GM19328 (cell line): Measurements from ENCODE around the gene MYL10.
"Not testable (repeated sequence)": the region's sequence is repeated elsewhere in the genome, so short reads cannot be mapped to it uniquely, and the experiment has no call there.

ENCODE experiments used
- ATAC-seq: cut with Tn5 transposase; IDR thresholded peaks from one replicate; pipeline ENCODE4 v1.9.1; 2021; ENCODE audit warnings: mild to moderate bottlenecking, moderate library complexity; ENCODE audit not compliant: unreplicated experiment

The MYL10 gene

DNA sequence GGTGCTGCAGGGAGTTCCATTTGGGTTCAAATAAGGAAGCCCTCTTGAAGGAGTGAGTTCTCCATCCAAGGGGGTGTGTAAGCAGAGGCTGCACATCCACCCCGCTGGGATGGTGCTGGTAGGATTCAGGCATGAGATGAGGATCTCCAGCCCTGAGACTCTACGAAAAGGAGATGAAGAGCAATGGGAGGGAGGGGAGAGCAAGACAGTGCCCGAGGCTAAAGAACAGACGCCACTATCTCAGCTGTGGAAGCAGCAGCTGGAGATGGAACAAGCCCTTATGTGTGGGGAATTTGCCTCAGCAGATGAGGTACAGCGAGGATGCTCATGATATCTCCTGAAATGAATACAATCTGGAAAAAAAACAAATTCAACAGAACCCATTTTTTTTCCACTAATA lies 28.1 kb upstream of the MYL10 start:
- no peak for ATAC-seq

GRCh38 chr7:101651112-101651511 lies 22.0 kb upstream of the MYL10 start:
- no peak for ATAC-seq

DNA sequence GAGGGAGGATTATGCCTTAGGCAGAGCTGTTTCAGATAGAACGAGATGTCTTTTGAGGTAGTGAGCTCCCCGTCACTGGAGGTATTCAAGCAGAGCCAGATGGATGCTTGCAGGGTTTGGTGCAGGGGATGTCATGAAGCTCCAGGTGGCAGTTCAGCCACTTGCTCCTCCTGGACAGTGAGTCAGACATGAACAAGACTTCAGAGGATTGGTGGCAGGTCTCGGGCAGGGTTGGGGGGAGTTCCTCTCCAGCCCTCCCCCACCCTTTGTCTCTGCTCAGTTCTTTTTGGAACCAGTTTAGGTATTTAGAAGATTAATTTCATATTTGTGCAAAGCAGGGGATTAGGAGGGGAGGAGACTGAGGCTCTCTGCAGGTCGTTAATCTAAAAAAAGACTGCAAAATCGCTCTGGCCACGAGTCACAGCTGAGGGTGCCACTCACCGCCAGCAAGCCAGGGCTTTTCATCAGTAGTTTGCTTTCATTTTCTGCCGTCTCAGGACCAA lies 21.5 kb upstream of the MYL10 start:
- no peak for ATAC-seq

GRCh38 chr7:101647876-101648275 lies 18.8 kb upstream of the MYL10 start:
- ATAC-seq = not testable (repeated sequence)

GRCh38 chr7:101645951-101646350 lies 16.9 kb upstream of the MYL10 start:
- ATAC-seq = no peak

DNA sequence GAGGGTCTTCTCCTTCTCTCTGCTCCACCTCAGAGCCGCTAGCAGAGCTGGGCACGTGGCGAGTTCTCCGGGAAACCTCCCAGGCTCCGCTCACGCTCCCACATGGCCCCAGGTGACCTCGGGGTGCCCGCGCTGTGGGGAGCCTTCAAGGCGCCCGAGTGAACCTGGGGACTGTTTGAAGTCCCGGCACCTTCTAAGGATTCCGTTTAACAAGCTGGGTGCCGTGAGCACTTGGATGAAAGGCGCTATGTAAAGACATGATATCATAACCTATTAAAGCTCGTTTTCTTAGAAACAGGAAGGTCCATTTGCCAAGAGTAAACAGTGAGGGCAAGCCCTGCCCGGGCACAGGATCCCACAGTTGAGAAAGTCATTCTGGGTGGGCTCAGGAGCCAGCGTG lies 15.8 kb upstream of the MYL10 start:
- ATAC-seq = no peak

GRCh38 chr7:101639127-101639526 lies 10.0 kb upstream of the MYL10 start:
- not testable (repeated sequence) for ATAC-seq

DNA sequence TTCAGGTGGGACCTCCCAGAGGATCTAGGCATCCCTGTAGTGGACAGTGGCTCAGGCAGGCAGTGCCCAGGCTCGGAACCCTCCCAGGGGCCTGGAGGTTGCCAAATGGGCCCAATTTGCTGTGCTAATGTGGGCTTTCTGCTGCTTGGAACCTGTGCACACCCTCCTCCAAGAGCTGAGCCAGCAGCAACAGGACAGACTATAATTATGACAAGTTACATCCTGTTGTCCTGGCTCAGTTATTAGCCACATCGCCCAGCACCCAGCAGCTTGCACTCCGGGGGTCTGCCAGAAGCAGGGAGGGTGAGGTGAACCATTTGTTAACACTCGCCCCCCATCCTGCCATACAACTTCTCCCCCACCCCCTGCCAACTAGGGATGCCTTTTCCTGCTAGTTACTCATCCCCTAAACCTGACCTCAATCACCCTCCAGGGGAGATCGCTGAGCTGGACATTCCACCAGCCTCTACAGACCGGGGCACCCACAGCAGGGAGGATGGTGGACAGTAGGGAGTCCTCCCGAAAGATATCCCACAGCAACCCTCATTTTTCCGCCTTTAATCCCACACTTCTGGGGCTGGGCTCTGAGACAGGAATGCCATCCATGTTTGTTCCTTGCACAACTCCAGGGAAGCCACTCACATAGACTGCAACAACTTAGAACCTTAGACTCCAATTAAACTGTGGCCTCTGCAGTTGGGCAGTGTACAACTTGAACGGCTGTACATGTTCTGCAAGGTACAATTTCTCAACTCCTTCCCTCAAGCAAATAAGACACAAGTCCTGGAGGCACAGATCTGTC lies 7.9 kb upstream of the MYL10 start:
- no peak for ATAC-seq

DNA sequence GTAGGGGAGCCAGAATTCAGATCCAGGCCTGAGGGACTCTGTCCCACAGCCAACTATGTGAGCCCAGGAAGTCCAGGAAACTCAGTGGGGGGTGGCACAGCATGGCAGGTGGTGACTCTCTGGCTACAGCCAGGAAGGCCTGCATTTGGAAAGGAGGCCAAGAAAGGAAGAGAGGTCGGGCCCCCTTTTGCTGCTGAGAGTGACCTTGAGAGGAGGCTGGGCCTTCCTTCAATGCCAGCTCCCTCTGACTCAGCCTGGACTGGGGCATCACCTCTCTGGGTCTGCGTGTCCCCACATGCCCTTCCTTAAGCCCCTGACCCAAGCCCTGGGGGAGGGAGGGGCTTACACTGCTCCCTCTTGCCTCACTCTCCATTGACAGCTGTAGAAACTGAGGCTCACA lies 6.4 kb upstream of the MYL10 start:
- no peak for ATAC-seq

GRCh38 chr7:101634196-101634717 lies 5.2 kb upstream of the MYL10 start:
- ATAC-seq = no peak

DNA sequence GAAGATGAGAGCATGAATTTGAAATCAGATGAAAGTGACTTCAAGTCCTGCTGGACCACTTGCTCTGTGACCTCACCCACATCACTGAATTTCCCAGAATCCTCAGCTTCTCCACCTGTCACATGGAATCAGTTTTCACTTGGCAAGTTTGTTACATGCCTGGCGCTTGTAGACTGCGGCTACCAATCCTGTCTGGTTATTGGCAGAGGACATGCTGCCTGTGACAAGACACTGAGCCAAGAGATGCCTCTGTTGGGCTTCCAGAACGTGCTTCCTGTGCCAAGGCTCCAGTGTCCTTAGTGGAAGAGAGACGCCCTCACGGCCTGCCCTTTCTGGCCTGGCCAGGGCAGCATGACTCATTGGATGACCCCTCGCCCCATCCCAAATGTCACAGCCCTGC lies 4.4 kb upstream of the MYL10 start:
- ATAC-seq = no peak

GRCh38 chr7:101632641-101633040 lies 3.5 kb upstream of the MYL10 start:
- no peak for ATAC-seq

GRCh38 chr7:101631224-101631714 lies 2.2 kb upstream of the MYL10 start:
- ATAC-seq = no peak

DNA sequence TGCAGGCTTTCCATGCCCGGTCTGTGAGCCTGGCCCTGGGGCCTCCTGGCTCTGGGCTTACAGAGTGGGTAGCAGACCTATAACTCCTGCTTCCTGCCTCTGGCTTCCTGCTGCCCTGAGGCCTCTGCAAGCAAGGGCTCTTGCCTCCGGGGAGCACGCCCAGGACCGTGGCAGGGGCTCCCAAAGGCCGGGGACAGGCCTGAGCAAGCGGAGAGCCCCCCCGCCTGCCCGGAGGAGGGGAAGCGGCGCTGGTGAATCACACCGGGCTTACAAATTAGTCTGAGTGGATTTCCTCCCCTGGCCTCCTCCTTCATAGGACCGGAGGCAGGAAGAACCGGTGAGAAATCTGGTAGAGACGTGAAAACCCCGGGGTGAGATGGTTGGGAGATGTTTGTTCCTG lies 1.5 kb upstream of the MYL10 start:
- ATAC-seq = no peak

- ATAC-seq = no peak
These were observed 574 bp downstream of the MYL10 start for GRCh38 chr7:101628522-101628921.

GRCh38 chr7:101626758-101627157 lies 2.3 kb downstream of the MYL10 start:
- no peak for ATAC-seq

DNA sequence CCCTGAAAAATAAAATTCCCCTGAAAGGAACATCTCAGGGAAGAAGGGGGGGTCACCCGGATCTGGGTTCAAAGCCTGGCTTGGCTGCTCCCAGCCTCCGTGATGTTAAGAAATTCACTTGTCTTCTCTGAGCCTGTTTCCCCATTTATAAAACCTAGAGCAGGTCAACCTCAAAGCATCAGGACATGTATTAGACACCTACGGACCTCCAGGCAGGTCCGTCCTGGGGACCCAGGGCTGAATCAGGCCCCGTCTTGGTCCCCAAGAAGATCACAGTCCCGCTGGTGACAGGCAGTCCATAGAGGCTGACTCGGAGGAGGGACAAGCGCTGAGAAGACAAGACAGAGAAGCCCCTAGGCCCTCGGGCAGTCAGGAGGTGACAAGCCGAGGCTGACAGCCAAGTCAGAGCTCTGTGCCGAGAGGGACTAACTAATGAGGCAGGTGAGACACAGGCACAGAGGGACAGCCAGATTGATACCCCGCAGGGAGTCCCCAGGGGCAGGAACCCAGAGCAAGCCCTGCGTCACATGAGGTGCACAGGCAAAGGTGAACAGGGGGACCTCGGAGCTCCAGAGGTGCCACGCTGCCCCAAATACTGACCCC lies 2.9 kb downstream of the MYL10 start:
- ATAC-seq = no peak

DNA sequence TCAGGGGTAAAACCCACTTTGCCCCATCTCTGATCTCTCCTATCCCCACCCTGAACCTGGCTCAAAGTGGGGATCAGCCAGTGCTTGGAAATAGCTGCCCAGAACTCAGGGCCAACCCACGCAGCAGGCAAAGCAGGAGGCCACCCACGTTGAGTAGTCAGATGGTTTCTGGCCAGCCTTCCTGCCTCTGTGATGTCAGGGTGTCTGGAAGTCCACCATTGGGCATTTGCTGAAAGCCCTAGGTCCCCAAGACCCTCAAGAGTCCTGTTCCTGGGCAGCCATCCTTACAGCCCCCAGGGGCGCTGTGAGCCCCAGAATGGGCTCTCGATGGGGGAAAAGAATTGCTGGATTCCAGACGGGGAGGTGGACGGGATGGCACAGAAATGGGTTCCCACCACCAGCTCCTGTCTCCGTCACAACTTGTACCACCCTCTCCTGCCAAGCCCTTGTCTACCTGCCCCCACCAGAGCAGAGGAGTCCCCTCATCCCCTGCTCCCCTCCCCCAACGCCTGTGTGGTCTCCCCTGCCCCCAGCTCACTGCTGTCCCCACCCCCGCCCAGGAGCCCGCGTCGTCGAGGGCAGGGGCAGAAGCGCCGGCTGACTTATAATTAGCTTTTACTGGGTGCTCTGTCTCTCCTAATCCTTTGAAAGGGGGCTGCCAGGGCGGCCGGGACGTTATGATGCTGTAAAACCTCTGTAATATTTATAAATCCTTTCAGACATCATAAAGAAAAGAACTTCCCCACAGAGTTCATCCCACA lies 3.9 kb downstream of the MYL10 start:
- ATAC-seq = no peak

GRCh38 chr7:101624246-101625001 lies 4.7 kb downstream of the MYL10 start:
- no peak for ATAC-seq

DNA sequence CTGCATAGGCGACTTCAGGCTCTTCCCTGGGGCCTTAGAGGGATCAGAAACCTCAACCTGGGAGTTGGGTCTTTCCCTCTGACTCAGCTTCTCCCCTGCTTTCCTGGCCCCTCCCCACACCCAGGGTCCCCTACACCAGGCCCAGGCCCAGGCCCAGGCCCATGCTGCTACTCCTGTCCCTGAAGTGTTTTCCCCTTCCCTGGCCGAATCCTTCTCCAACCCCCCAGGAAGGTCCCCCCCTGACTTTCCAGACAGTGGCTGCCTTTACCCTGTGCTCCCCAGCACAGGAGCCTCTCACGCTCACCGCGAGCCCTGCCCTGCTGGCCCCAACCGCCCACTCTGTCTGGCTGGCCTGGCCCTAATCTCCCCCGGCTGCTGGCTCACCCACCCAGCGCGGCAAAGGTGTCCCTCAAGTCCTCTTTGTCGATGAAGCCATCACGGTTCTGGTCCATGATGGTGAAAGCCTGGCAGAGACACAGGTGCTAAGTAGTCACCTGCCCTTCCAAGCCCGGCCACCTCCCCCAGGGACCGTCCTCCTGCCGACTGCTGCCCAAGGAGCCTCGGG lies 6.4 kb downstream of the MYL10 start:
- no peak for ATAC-seq
